ENCODE data around the gene NYAP2. TPM values are rescaled to one million over a fixed set of nuclear protein-coding genes. Genes with fewer than 3 reads are reported as not detected.

The NYAP2 gene
- total RNA-seq, 1 experiment from 2014 or later: not detected

DNA sequence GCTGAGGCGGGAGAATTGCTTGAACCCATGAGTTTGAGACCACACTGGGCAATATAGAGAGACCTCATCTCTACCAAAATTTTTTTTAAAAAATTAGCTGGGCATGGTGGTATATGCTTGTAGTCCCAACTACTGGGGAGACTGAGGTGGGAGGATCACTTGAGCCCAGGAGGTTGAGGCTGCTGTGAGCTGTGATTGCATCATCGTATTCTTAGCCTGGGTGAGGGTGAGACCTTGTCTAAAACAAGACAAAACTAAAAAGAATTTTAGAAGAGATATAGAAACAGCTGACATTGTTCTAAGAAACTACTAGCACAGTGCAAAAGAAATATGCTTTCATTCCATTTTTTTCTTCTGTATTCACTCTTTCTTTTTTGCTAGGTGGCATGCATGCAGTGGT is 298.4 kb downstream of the NYAP2 start:
- Histone ChIP-seq H3K4me2 (ENCODE audit: low read length) (no peak overlapping the region), H3K79me2 (ENCODE audit: insufficient read depth, low read length) (no peaks in the 10 kb centered on the region), H3K4me1 (ENCODE audit: control insufficient read depth in 1 of 2, insufficient read depth in 2 of 2, low read length in 2 of 2) (no peaks in the 10 kb centered on the region), H3K36me3 (ENCODE audit: control insufficient read depth in 1 of 2, insufficient read depth in 2 of 2, low read length in 2 of 2) (no peaks in the 10 kb centered on the region), H2AFZ (ENCODE audit: low read depth, low read length, poor library complexity, severe bottlenecking) (no peak overlapping the region), H3K27me3 (ENCODE audit: insufficient read depth, low read length) (no peaks in the 10 kb centered on the region), H3K27ac (ENCODE audit: low read depth, low read length) (no peak overlapping the region), H3K9me3 (ENCODE audit: control insufficient read depth in 1 of 2, insufficient read depth in 1 of 2, low read depth in 1 of 2, low read length in 2 of 2) (no peaks in the 10 kb centered on the region), H3K9ac (ENCODE audit: low read length) (no peak overlapping the region), H4K20me1 (ENCODE audit: insufficient read depth) (no peaks in the 10 kb centered on the region), H3K9me2 (ENCODE audit: insufficient read depth) (no peaks in the 10 kb centered on the region), H3K4me3 (replicated peaks in 1 of 2; ENCODE audit: low read depth in 1 of 2, low read length in 2 of 2) (no peak overlapping the region)
- intact Hi-C loops (cut with micrococcal nuclease): no loop called here
- ChIA-PET RAD21 (ENCODE audit: low non-redundant PET in 1 of 2, low total read pairs in 2 of 2, uncharacterized antibody in 2 of 2, unreplicated experiment in 2 of 2) (no interaction called here), CTCF (no interaction called here), POLR2A (no interaction called here)
- no peak for TF ChIP-seq RAD21 (IDR thresholded peaks at IDR 0.05; ENCODE audit: low read depth)
- TF ChIP-seq, protein P1, sequence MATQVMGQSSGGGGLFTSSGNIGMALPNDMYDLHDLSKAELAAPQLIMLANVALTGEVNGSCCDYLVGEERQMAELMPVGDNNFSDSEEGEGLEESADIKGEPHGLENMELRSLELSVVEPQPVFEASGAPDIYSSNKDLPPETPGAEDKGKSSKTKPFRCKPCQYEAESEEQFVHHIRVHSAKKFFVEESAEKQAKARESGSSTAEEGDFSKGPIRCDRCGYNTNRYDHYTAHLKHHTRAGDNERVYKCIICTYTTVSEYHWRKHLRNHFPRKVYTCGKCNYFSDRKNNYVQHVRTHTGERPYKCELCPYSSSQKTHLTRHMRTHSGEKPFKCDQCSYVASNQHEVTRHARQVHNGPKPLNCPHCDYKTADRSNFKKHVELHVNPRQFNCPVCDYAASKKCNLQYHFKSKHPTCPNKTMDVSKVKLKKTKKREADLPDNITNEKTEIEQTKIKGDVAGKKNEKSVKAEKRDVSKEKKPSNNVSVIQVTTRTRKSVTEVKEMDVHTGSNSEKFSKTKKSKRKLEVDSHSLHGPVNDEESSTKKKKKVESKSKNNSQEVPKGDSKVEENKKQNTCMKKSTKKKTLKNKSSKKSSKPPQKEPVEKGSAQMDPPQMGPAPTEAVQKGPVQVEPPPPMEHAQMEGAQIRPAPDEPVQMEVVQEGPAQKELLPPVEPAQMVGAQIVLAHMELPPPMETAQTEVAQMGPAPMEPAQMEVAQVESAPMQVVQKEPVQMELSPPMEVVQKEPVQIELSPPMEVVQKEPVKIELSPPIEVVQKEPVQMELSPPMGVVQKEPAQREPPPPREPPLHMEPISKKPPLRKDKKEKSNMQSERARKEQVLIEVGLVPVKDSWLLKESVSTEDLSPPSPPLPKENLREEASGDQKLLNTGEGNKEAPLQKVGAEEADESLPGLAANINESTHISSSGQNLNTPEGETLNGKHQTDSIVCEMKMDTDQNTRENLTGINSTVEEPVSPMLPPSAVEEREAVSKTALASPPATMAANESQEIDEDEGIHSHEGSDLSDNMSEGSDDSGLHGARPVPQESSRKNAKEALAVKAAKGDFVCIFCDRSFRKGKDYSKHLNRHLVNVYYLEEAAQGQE (IDR thresholded peaks at IDR 0.05; ENCODE audit: low read depth): no peak
- TF ChIP-seq ZBTB33 (IDR thresholded peaks at IDR 0.05; ENCODE audit: extremely low read depth, insufficient replicate concordance, low read length): no peak
- no peak for ATAC-seq
- BruUV-seq (replicated peaks): no TSS peak
- no peak for DNase-seq (ENCODE audit: low read depth, low spot score)

Measured in HCT116 (cell line).